Measurements from ENCODE around the gene ADGRD2.

GRCh38 chr9:124485936-124486335, 35.7 kb downstream of the ADGRD2 start:
- no peak for TF ChIP-seq EZH2phosphoT487 (IDR thresholded peaks at IDR 0.05; ENCODE audit: low read depth)
- no peak for TF ChIP-seq CTCF (IDR thresholded peaks at IDR 0.05; ENCODE audit: low read depth, low read length)

Measured in OCI-LY3 (cell line).